Stimulated activated CD4-positive, alpha-beta T cell treated with anti-CD3 and anti-CD28 coated beads, Interleukin-2, amount 100 ng/mL, for 48 hours (primary cell): ENCODE results near the gene C17orf50.
"Not testable (repeated sequence)": the region's sequence is repeated elsewhere in the genome, so short reads cannot be mapped to it uniquely, and the experiment has no call there.

Source experiments
- DNase-seq, 2 donors: peaks; one replicate each; pipeline ENCODE4 v3.0.0-alpha.2; 2020

Gene C17orf50

DNA sequence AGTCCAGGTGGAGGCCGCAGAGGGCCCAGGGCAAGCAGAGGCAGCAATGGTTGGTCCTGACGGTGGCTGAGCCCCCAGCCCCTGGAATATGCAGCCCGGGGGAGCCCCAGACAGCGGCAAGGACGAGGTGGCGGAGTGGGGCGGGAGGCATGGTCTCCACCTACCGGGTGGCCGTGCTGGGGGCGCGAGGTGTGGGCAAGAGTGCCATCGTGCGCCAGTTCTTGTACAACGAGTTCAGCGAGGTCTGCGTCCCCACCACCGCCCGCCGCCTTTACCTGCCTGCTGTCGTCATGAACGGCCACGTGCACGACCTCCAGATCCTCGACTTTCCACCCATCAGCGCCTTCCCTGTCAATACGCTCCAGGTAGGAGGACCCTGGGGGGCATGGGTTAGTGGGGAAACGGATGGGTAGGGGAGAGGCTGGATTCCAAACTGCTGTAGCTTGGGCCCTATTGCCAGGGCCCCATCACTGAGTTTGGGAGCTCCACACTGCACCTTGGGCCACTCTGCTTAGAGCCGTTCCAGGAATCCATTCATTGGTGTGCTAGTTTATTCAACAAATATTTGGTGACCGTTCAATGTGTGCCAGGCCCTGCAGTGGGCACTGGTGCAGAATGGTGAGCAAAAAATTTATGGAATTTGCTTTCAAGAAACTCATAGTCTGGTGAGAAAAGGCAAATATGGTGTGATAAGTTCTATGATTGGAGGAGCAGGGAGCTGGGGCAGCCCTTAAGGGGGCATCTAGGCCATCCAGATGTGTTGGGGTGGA is 25.5 kb upstream of the C17orf50 start:
- DNase-seq = no peak

DNA sequence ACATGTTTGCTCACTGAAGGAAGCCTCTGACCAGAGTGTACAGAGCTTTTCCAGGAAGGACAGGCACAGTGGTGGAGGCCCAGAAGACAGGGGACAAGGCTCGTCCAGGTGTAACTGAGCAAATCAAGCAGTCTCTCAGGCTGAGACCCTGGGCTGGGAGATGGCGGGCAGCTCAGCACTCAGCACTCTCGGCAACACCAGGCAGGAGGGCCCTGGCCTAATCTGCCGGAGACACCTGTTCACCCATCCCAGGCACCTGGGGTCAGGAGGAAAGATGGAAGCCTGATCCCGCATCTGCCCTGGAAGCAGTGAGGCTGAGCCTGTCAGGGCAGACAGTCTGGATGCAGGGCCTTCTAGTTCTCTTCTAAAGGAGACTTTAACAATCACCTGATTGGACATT is 24.5 kb upstream of the C17orf50 start:
- no peak for DNase-seq

- DNase-seq = no peak
Observed at GRCh38 chr17:35738519-35739133, 22.1 kb upstream of the C17orf50 start.

- no peak for DNase-seq
Observed at GRCh38 chr17:35740216-35740615, 20.5 kb upstream of the C17orf50 start.

- no peak for DNase-seq
Observed at GRCh38 chr17:35740997-35741931, 19.4 kb upstream of the C17orf50 start.

- no peak for DNase-seq
Observed at GRCh38 chr17:35742496-35742895, 18.2 kb upstream of the C17orf50 start.

DNA sequence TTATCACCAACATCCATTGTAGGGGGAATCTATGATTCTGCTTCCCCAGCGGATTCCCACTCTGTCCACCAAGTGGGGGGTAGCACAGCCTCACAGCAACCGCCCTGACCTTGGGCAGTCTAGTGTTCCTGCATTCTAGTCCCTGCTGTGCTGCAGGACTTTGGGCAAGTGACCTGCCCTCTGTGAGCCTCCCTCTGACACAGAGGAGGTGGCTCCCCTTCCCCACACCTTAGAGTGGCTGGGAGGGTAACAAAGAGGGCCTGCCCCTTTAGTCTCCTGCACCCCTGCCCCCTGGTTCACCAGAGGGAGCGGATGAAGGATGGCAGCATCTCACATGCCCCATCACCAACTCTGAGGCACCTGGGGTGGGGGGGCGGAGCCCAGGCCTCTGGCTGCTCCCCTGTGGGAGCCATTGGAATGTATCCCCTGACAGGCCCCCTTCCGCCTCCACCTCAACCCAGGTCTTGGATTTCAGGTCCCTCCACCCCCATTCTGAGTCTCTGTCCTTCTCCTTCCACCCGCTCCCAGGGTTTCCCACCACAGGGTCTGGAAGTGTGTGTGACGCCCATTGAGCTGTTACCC is 17.7 kb upstream of the C17orf50 start:
- no peak for DNase-seq

DNA sequence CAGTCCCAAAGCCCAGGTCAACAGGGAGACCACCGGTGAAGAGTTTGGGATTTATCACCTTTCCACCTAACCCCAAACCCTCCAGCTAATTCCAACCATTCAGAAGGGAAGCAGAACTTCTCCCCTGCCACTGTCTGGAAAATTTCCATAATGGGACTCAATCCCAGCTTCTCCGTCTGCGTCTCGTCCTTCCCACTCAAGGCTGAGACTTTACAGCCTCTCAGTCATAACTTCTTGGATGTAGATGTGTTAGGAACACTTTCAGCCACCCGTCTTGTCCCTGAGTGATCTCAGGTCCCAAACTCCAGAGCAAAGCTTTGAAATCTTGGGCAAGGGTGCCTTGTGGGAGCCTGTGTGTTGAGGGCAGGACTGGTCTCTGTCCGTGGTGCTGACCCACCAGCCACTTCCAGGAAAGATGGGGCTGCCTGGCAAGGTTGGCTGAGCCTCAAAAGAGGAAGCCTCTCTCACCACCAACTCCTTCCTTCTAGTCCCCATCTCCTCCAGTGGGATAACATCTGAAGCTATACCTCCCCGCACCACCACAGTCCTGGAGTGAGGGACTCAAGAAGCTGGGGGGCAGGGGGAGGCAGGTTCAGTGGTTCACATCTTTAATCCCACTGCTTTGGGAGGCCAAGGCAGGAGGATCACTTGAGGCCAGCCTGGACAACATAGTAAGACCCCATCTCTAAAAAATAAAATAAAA is 16.9 kb upstream of the C17orf50 start:
- no peak for DNase-seq

DNA sequence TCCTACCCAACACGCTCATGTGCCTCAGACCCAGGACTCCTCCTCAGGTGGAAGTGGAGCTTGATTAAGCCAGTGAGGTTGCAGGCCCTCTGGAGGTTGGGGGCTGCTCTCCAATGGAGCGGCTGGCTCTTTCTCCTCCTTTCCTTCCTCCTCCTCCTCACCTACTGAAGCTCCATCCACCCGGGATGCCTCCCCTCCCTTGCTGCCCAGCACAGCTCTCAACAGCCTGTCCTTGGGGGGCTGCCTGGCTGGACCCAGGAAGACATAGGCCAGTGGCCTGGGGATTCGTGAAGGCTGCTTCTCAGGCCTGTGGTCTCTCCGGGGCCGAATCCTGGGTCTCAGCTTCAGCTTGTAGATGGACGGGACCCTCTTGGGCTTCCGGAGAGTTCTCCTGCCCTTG is 15.9 kb upstream of the C17orf50 start:
- no peak for DNase-seq

DNA sequence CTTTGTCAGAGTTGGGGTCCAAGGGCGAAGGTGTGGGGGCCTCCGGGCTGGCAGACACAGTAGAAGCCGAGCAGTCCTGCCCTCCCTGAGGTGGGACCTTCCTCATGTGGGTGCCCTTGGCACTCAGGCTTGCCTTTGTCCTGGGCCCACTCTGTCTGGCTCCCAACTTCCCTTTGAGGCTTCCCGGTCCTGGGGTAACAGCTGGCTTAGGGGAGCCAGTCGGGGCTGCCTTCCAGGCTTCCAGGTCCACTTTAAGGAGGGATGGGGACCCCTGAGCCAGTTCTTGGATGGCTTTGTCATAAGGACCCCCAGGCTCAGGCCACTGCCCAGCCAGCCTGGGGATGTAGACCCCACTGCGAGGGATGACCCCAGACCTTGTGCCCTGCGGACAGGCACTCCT is 15.4 kb upstream of the C17orf50 start:
- DNase-seq = no peak

- no peak for DNase-seq
Observed at GRCh38 chr17:35745749-35746320, 14.9 kb upstream of the C17orf50 start.

DNA sequence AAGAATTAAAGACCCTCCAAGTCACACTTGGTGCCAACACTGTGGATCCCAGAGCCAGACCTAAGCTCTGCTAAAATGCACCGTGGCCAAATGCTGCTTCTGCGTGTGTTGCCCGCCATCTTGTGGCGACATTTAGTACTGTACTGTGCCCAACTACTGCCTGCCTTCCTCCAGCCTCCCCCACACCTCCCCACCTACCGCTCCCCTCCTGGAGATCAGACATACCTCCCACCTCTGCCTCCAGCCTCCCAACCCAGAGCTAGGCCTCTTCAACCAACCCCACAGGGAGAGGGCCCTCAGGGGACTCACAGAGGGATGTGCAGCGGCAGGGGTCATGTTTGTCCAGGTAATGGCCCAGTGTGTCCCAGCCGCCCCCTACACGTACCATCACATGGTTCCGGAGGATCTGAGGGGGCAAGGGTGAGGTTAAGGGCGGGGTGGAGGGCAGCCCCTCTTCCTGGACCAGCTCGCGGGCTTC is 13.1 kb upstream of the C17orf50 start:
- peak; percentile 80 to 81 for DNase-seq

DNA sequence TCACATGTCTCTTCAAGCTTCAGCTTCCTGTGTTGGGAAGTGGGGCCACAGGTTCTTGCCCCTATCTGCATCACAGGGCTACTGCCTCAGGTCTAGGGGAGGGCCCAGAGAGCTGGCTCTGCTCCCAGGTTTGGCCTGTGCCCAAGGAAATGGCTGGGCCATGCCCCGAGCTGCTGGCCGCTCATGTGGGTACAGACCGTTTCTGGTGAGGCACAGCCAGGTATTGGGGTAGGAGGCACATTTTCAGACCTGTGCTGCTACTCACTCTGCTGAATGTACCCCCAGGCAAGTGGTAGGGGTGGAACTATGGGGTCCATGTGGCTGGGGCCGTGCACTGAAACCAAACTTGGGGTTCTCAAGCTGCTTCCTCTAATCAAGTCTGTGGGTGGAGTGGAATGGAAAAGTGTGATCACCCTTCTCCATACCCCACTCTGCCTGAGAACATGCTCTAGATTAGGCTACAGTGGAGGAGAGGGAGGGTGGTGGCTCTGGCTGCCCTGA is 12.3 kb upstream of the C17orf50 start:
- no peak for DNase-seq

GRCh38 chr17:35748979-35749378 is 11.7 kb upstream of the C17orf50 start:
- no peak for DNase-seq

DNA sequence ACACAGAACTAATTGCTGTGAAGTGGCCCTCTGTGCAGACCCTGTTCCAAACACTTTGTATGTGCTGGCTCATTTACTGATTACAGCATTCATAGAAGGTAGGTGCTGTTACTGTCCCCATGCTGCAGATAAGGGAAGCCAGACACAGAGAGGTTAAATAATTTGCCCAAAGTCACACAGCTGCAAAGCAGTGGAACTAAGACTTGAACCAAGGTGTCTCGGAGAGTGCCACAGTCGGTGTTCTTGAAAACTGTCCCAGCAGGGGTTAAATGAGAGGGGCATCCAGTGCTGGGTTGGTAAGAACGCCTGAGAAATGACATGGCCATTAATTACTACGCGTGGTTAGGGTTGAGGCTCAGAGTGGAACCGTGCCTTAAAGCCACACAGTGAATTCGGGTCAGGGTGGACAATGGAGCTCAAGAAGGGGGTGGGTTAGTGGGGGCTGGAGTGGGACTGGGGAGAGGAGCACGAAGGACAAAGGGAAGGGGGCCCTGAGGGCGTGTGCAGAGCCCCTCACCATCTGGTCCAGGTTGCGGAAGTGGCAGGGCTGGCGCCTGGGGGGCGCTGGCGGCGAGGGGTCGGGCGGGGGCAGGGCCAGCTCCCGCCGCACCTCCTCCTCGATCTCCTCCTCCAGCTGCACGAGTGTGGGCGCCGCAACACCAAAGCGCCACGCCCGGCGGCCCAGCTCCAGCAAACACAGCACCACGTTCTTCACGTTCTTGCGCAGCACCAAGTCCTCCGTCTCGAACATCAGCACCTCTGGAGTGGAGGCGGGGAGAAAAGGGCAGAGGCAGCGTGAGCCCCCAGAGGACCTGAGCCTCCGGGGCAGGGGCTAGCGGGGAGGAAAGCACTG is 10.9 kb upstream of the C17orf50 start:
- no peak for DNase-seq

- DNase-seq = no peak
Observed at GRCh38 chr17:35750526-35751395, 9.9 kb upstream of the C17orf50 start.

DNA sequence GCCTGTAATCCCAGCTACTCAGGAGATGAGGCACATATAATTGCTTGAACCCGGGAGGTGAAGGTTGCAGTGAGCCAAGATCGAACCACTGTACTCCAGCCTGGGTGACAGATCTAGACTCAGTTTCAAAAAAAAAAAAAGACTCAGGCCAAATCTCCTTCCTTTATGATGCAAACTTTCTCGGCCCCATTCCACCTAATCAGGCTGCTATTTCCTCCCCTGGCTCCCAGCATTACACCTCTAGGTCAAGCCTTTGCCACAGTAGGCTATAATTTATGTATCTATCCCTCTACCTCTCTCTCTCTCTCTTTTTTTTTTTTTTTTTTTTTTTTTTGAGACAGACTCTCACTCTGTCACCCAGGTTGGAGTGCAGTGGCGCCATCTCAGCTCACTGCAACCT is 9.1 kb upstream of the C17orf50 start:
- not testable (repeated sequence) for DNase-seq

DNA sequence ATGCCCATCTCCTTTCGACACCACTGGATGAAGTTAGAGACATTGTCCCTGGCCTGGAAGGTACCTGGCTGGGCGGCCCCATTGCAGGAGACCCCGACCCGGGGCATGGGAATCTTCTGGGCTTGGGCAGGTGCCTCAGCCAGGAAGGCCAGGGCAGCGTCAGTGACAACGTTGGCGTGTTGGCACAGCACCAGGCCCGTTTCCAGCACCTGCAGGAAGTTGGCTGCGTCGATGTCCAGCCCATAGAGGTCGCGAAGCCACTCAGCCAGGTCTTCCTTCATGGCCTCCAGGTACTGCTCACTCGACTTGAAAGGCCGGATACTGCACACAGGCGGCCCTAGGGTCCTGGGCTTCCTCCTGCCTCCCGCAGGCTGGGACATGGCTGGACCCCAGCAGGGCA is 8.2 kb upstream of the C17orf50 start:
- DNase-seq = no peak

DNA sequence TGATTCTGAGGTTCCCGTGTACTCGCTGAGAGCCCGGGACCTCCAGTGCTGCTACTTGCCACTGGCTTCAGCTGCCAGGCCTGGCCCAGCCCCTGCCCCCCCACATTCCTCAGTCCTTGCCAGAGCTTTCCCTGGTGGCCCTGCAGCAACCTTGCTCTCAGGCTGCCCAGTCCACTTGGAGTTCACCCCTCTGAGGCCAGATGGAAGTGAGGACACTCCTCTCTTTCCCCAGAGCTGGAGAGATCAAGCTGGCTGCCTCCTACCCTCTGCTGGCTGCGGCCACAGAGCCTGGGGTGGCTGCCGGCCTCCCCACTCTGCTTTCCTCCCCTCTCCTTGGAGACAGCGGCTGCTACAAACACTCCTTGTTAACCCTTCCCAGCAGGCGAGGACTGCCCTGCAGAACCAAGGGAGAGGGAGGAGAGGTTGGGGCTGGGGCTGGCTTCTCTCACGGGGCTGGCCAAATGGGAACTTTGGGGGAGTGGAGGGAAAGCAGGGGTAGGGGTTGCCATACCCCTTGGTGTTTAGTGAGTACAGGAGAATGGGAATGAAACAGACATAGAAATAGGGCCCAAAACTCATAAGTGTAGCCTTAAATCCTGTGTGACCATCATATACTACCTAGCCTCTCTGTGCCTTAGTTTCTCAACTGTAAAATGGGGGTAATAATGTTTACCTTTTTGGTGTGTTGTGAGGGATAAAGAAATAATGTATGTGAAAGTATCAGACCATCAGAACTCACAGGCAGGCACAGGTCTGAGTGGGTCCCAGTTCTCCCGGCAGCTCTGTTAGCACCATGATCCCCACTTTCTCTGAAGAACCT is 7.5 kb upstream of the C17orf50 start, which contains the start of gene GAS2L2:
TSS of gene GAS2L2 (minus strand) at position 295 of the 820 bp plus-strand sequence. CDS start 389 bp downstream, outside the sequence.
- DNase-seq = no peak
